ENCODE measurements around the gene NUP93.

Gene NUP93

DNA sequence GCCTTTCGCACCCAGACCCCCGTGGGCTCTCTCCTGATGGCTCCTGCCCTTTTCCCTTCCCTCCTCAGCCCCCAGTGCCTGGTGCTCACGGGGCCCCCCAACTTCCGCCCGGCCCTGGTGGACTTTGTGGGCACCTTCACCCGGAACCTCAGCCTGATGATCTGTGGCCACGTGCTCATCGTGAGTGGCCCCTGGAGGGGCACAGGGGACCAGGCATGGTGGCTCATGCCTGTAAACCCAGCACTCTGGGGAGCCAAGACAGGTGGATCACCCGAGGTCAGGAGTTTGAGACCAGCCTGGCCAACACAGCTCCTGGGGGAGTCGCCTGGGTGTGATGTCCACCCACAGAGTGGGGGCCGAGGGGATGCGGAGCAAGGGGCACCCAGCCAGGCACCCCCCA lies 156.4 kb downstream of the NUP93 start:
- DNase-seq, result no peak

DNA sequence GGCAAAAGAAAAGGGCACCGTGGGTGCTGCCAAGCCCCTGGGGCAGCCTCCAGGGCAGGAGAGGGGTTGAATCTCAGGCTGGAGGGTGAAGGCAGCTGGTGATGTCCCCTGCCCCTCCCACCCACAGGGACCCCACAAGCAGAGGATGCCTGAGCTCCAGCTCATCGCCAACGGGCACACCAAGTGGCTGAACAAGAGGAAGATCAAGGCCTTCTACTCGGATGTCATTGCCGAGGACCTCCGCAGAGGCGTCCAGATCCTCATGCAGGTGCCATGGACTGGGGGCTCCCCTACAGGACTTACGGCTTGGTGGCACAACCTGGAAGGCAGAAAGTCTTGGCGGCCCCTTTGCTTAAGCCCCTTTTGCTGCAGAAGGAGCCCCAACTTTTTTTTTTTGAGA lies 156.9 kb downstream of the NUP93 start:
- no peak for DNase-seq

DNA sequence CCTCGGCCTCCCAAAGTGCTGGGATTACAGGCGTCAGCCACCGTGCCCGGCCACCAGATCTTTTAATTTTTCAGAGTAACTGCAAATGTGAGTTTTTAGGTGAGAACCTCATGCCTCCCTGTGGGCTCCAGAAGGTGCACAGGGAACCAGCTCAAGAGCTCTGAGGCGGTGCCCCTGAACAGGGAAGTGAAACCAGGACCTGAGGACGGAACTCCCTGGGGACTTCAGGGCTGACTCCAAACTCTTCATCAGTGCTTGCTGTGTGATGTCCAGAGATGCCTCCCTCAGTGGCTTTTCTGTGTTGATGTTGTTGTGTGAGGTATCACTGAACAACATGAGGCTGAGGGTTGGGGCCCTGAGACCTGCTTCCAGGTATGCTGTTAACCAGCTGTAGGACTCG lies 158.9 kb downstream of the NUP93 start:
- no peak for DNase-seq

DNA sequence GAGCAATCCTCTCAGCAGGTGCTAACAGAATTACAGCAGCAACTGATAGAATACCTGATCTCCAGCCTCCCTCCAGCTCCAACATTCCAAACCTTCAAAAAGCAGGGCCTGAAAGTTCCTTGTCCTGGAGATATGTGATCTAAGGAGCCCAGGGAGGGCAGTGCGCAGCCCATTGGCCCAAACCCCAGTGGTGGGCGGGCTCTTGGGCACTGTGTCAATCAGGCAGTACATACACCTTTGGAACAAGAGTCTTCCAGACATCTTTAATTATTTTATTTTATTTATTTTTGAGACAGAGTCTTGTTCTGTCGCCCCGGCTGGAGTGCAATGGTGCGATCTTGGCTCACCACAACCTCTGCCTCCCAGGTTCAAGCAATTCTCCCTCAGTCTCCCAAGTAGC lies 159.3 kb downstream of the NUP93 start:
- DNase-seq, result no peak

DNA sequence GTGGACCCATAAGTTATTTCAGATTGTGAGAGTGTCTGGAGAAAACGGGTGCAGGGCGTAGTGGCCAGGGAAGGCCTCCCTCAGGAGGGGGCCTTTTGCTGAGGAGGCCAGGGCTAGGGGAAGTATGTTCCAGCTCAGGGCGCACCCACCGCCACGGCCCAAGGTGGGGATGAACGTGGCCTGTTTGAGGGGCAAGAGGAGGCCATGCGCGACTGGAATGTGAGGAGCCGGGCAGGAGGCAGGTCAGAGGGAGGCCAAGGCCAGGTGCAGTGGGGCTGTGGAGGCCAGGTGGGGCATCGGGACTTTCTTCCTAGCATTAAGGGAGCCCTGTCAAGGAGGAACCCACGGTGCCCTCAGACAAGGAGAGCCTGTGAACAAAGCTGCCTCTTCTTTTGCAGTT lies 161.8 kb downstream of the NUP93 start:
- no peak for DNase-seq

DNA sequence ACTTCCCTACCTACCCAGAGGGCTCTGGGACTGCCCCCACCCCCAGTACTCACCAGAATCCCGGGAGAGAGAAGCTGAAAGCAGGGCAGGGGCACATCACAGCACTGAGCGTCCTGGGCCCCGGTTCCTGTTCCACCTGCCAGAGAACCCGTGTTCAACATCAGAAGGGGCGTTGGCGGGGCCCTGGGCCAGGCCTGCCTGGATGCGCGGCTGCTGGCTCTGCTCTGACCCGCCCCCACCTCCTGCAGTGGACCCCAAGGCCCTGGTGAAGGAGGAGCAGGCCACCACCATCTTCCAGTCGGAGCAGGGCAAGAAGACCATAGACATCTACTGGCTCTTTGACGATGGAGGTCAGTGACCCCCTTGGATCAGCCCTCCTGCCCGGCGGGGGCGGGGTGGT lies 162.8 kb downstream of the NUP93 start:
- no peak for DNase-seq

DNA sequence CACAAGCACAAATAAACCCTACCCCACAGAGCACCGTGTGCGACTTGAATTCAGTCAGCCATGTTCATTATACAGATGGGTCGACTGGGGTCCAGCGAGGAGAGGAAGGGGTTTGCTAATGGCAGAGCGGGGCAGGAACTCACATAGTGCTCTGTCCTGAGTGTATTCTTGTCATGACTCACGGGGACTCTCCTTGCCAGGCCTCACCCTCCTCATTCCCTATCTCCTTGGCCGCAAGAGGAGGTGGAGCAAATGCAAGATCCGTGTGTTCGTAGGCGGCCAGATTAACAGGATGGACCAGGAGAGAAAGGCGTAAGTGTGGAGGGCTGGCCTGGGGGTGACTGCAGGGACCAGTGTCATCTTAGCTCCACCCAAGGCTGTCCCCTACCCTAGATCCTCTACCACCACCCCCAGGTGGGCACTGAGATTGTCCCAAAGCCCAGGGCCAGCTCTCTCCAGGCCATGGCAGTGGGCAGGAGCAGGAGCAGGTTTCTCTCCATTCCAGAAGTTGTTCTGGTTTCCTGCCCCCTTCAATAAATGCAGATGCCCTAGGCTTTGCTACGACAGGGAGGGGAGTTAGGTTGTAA lies 164.5 kb downstream of the NUP93 start:
- no peak for DNase-seq

DNA sequence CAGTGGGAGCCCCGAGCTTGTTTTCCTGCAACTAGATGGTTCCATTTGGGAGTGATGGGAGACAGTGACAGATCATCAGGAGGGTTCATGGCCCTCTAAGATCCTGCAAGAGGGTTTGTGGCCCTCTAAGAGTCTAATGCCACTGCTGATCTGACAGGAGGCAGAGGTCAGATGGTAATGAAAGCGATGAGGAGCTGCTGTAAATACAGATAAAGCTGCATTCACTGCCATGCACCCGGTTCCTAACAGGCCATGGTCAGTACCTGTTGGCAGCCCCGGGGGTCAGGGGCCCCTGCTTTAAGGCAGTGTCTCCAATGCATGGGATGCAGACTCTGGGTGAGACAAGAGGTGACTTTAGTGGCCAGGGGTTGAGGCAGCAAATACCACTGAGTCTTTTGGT lies 165.9 kb downstream of the NUP93 start:
- no peak for DNase-seq

DNA sequence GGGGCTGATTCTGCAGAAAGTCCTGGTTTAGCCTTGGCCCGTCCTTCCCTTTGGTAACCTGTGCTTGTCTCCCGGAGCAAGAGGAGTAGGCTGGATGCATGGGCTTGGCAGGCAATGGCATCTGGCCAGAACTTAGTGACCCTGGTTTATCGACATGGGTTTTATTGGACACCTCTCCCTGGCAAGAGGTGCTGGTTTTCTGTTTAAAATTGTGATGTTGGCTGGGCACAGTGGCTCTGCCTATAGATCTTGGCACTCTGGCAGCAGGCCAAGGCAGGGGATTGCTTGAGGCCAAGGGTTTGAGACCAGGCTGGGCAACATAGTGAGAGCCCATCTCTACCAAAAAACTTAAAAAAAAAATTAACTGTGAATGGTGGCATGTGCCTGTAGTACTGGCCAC lies 166.3 kb downstream of the NUP93 start:
- peak in 1 of 56 donors; percentile 12 for DNase-seq

DNA sequence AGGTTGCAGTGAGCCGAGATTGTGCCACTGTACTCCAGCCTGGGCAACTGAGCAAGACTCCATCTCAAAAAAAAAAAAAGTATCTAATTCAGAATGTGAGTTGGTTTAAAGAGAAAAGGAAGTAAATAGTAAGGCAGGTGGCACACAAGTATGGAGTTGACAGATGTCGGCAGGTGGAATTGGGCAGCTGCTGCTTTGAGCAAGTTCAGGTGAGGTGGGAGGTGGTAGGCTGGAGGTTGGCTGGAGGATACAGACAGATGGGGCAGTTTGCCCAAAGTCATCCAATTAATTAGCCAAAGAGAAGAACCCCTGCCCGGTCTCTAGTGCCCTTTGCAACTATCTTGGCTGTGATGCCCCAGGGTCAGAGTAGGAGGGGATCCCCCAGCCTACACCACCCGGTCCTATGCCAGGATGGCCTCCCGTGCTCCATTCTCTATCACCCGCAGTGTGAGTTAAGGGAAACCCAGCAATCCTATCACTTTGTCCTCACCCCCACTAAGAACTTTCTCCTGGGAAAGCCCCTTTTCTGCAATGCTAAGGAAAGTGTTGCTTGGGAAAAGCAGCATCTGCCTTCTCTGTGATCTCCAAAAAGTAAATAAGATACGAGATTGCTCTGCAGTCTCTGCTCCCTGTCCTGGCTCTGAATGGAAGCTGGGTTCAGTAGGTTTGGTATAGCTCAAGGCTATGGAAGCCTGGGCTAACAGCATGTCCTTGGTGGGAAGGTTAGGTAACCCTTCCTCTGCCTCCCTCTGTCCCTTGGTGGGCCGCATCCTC lies 167.3 kb downstream of the NUP93 start:
- no peak for DNase-seq

DNA sequence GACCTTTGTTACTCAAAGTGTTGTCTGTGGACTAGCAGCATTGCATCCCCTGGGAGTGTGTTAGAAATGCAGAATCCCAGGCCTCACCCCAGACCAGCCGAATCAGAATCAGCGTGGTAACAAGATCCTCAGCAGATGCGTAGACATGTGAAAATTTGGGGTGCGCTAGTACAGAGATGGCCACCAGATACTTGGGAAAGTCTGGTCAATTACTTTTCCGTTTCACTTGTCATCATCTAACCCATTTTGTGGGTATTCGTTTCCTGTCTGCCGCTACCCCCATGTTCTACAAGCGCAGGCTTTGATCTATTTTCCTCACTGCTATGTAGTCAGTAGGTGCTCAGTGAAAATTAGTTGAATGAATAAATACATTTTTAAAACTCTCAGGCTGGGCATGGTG lies 168.9 kb downstream of the NUP93 start:
- no peak for DNase-seq

Measured in amygdala (tissue), 56 donors.